Activated CD4-positive, alpha-beta T cell treated with anti-CD3 and anti-CD28 coated beads, Interleukin-2, amount 10 ng/mL, durations not matched to agents 24 days and 14 days (primary cell): ENCODE results near the gene PSMC2. TPM values are rescaled to one million over a fixed set of nuclear protein-coding genes. Genes with fewer than 3 reads are reported as not detected.

Experiments
- total RNA-seq: library from RNA; stranded (reverse); gene quantifications from 2 replicates; pipeline ENCODE4 v1.2.3, GENCODE V29; 2022

Gene PSMC2
- total RNA-seq, 1 donor from 2014 or later, result 227 TPM

Other genes starting within 250 kb of the PSMC2 start
- gene NAPEPLD, start 198.5 kb upstream of the PSMC2 start, total RNA-seq, result 8.8 and 10.1 TPM in 2 replicates
- gene PMPCB, start 50.2 kb upstream of the PSMC2 start, total RNA-seq, result 73.1 and 75.9 TPM in 2 replicates
- gene DNAJC2, start 2.9 kb upstream of the PSMC2 start, total RNA-seq, result 67.1 and 68.7 TPM in 2 replicates
- gene SLC26A5, start 98.6 kb downstream of the PSMC2 start, total RNA-seq, result not detected in 2 replicates